Measurements from ENCODE around the gene GIMAP5. TPM values are rescaled to one million over a fixed set of nuclear protein-coding genes. Genes with fewer than 3 reads are reported as not detected.

The GIMAP5 gene
- total and polyA plus RNA-seq, 2 of the 13 experiments (the other 11 are each of a cell fraction or from before 2014, with no cell fraction given), result not detected

GRCh38 chr7:150728011-150728410 lies 9.2 kb upstream of the GIMAP5 start:
- BruUV-seq (replicated peaks), result no TSS peak
- Histone ChIP-seq H3K9me3 (ENCODE audit: low read length) (no peaks in the 10 kb centered on the region), H3K4me3 (replicated peaks in 1 of 3; ENCODE audit: insufficient read depth in 1 of 3, low read depth in 2 of 3, low read length in 3 of 3) (no peak overlapping the region), H3K27ac (ENCODE audit: extremely low read length, insufficient read depth, low read length) (no peak overlapping the region), H3K79me2 (ENCODE audit: insufficient read depth, low read length) (no peaks in the 10 kb centered on the region), H3K9ac (ENCODE audit: insufficient read depth, low read depth, low read length) (no peak overlapping the region), H3K36me3 (replicated peaks in 1 of 2; ENCODE audit: control insufficient read depth in 1 of 2, insufficient read depth in 2 of 2, low read length in 2 of 2) (no peaks in the 10 kb centered on the region), H2AFZ (ENCODE audit: low read length) (no peak overlapping the region), H4K20me1 (ENCODE audit: insufficient read depth, low read length) (no peaks in the 10 kb centered on the region), H3K4me1 (ENCODE audit: insufficient read depth, low read length) (peaks cover 14% of the 10 kb centered on the region), H3K4me2 (ENCODE audit: low read depth, low read length) (no peak overlapping the region), H3K27me3 (ENCODE audit: control insufficient read depth in 1 of 2, insufficient read depth in 2 of 2, low read length in 2 of 2) (no peaks in the 10 kb centered on the region)
- CTCF ChIA-PET (ENCODE audit: low intra/inter-chr PET ratio, low total read pairs), result no interaction called here
- POLR2A ChIA-PET, result no interaction called here
- in situ Hi-C loops (cut with HindIII; ENCODE audit: extremely low pct_ligation_motif_present, low pct_unique_long_range_greater_than_20kb) (no loop called here), intact Hi-C loops (cut with micrococcal nuclease; ENCODE audit: unreplicated experiment) (no loop called here)
- TF ChIP-seq ONECUT2 (CRISPR knock-in tag; IDR thresholded peaks at IDR 0.05), result no peak
- no peak for TF ChIP-seq ZNF652 (CRISPR knock-in tag; IDR thresholded peaks at IDR 0.05; ENCODE audit: borderline replicate concordance, low read depth)
- TF ChIP-seq ZSCAN22 (CRISPR knock-in tag; IDR thresholded peaks at IDR 0.05), result no peak
- no peak for TF ChIP-seq HHEX (CRISPR knock-in tag; IDR thresholded peaks at IDR 0.05)
- TF ChIP-seq ZMAT5 (CRISPR knock-in tag; IDR thresholded peaks at IDR 0.05; ENCODE audit: borderline replicate concordance, low read depth), result no peak
- TF ChIP-seq ZNF30 (CRISPR knock-in tag; IDR thresholded peaks at IDR 0.05), result no peak
- TF ChIP-seq NPAS2 (CRISPR knock-in tag; IDR thresholded peaks at IDR 0.05; ENCODE audit: borderline replicate concordance), result no peak
- no peak for TF ChIP-seq TOPORS (CRISPR knock-in tag; IDR thresholded peaks at IDR 0.05)
- ATAC-seq, result no peak
- DNase-seq (ENCODE audit: low spot score), result no peak
- no peak for FAIRE-seq

GRCh38 chr7:150728609-150729008 lies 8.6 kb upstream of the GIMAP5 start:
- no peak overlapping the region for H3K27ac ChIP-seq (ENCODE audit: extremely low read length, insufficient read depth, low read length)
- no peaks in the 10 kb centered on the region for H4K20me1 ChIP-seq (ENCODE audit: insufficient read depth, low read length)
- no peak overlapping the region for H3K9ac ChIP-seq (ENCODE audit: insufficient read depth, low read depth, low read length)
- no peaks in the 10 kb centered on the region for H3K27me3 ChIP-seq (ENCODE audit: control insufficient read depth in 1 of 2, insufficient read depth in 2 of 2, low read length in 2 of 2)
- peaks cover 14% of the 10 kb centered on the region for H3K4me1 ChIP-seq (ENCODE audit: insufficient read depth, low read length)
- ChIA-PET CTCF (ENCODE audit: low intra/inter-chr PET ratio, low total read pairs) (no interaction called here), POLR2A (no interaction called here)
- ATAC-seq (no peak), FAIRE-seq (no peak), DNase-seq (ENCODE audit: low spot score) (no peak)
- no peak overlapping the region for H2AFZ ChIP-seq (ENCODE audit: low read length)
- no peaks in the 10 kb centered on the region for H3K36me3 ChIP-seq (replicated peaks in 1 of 2; ENCODE audit: control insufficient read depth in 1 of 2, insufficient read depth in 2 of 2, low read length in 2 of 2)
- BruUV-seq (replicated peaks), result no TSS peak
- H3K9me3 ChIP-seq (ENCODE audit: low read length), result no peaks in the 10 kb centered on the region
- intact Hi-C loops (cut with micrococcal nuclease; ENCODE audit: unreplicated experiment) (no loop called here), in situ Hi-C loops (cut with HindIII; ENCODE audit: extremely low pct_ligation_motif_present, low pct_unique_long_range_greater_than_20kb) (no loop called here)
- no peak overlapping the region for H3K4me3 ChIP-seq (replicated peaks in 1 of 3; ENCODE audit: insufficient read depth in 1 of 3, low read depth in 2 of 3, low read length in 3 of 3)
- H3K79me2 ChIP-seq (ENCODE audit: insufficient read depth, low read length), result no peaks in the 10 kb centered on the region
- no peak overlapping the region for H3K4me2 ChIP-seq (ENCODE audit: low read depth, low read length)
- TF ChIP-seq ETS1 (CRISPR knock-in tag; IDR thresholded peaks at IDR 0.05) (no peak), EZH2 (conservative IDR thresholded peaks at IDR 0.05; ENCODE audit: low read depth, low read length) (no peak), TFE3 (CRISPR knock-in tag; IDR thresholded peaks at IDR 0.05) (no peak), ZNF75D (CRISPR knock-in tag; IDR thresholded peaks at IDR 0.05; ENCODE audit: borderline replicate concordance) (no peak), HNF1B (CRISPR knock-in tag; IDR thresholded peaks at IDR 0.05) (no peak), IKZF4 (CRISPR knock-in tag; IDR thresholded peaks at IDR 0.05; ENCODE audit: borderline replicate concordance, low read depth, not compliant biosample characterization) (no peak), ZNF101 (CRISPR knock-in tag; IDR thresholded peaks at IDR 0.05; ENCODE audit: borderline replicate concordance, low read depth) (no peak), NFIB (CRISPR knock-in tag; IDR thresholded peaks at IDR 0.05; ENCODE audit: borderline replicate concordance) (no peak), ZNF652 (CRISPR knock-in tag; IDR thresholded peaks at IDR 0.05; ENCODE audit: borderline replicate concordance, low read depth) (no peak)
